Astrocyte (in vitro differentiated cells and primary cell): ENCODE results near the gene ADAD1. TPM values are rescaled to one million over a fixed set of nuclear protein-coding genes. Genes with fewer than 3 reads are reported as not detected.

ENCODE experiments used
- DNase-seq: peaks from one replicate; pipeline ENCODE4 v3.0.0-alpha.2; 2010; ENCODE audit warnings: low read depth
- FAIRE-seq: peaks from 2 replicates; lab custom pipeline; 2011; peaks lifted over from hg19 to GRCh38; lab: Jason Lieb, UNC
- H2AFZ ChIP-seq: 2 replicates; pipeline ENCODE4 v1.6.0; 2012; ENCODE audit warnings: low read depth, low read length, inconsistent platforms
- H3K27ac ChIP-seq: 2 replicates; pipeline ENCODE4 v1.5.1; 2011; ENCODE audit warnings: low read depth, low read length, inconsistent platforms
- H3K27me3 ChIP-seq: 2 replicates; pipeline ENCODE4 v1.6.0; 2011; ENCODE audit warnings: low read length, inconsistent platforms; ENCODE audit not compliant: insufficient read depth
- H3K36me3 ChIP-seq: 2 replicates; pipeline ENCODE4 v1.5.1; 2011; ENCODE audit warnings: low read length, inconsistent platforms; ENCODE audit not compliant: insufficient read depth
- H3K4me1 ChIP-seq: 2 replicates; pipeline ENCODE4 v1.5.1; 2011; ENCODE audit warnings: low read length, inconsistent platforms; ENCODE audit not compliant: insufficient read depth
- H3K4me2 ChIP-seq: 2 replicates; pipeline ENCODE4 v1.6.0; 2012; ENCODE audit warnings: low read length, inconsistent platforms
- H3K4me3 ChIP-seq: 2 replicates; pipeline ENCODE4 v1.5.1; 2011; ENCODE audit warnings: low read depth, mild to moderate bottlenecking, low read length, inconsistent platforms; ENCODE audit not compliant: insufficient read depth
- H3K79me2 ChIP-seq: 2 replicates; pipeline ENCODE4 v1.6.0; 2012; ENCODE audit warnings: mild to moderate bottlenecking, low read length, inconsistent platforms; ENCODE audit not compliant: insufficient read depth
- H3K9ac ChIP-seq: 2 replicates; pipeline ENCODE4 v1.6.0; 2012; ENCODE audit warnings: mild to moderate bottlenecking, low read length, inconsistent platforms
- H3K9me3 ChIP-seq: 2 replicates; pipeline ENCODE4 v1.5.1; 2012; ENCODE audit warnings: low read depth, mild to moderate bottlenecking, low read length, inconsistent platforms; ENCODE audit not compliant: insufficient read depth
- H4K20me1 ChIP-seq: 2 replicates; pipeline ENCODE4 v1.6.0; 2012; ENCODE audit warnings: low read length, inconsistent platforms; ENCODE audit not compliant: insufficient read depth
- H3K27ac Mint-ChIP-seq: one replicate; pipeline ENCODE4 v1.8.0; 2021; ENCODE audit warnings: mild to moderate bottlenecking, mixed read lengths; ENCODE audit not compliant: unreplicated experiment
- H3K27me3 Mint-ChIP-seq: one replicate; pipeline ENCODE4 v1.8.0; 2021; ENCODE audit warnings: low read depth, mixed read lengths; ENCODE audit not compliant: unreplicated experiment
- H3K36me3 Mint-ChIP-seq: one replicate; pipeline ENCODE4 v1.8.0; 2021; ENCODE audit warnings: low read depth, mixed read lengths; ENCODE audit not compliant: unreplicated experiment
- H3K4me1 Mint-ChIP-seq: one replicate; pipeline ENCODE4 v1.8.0; 2021; ENCODE audit warnings: low read depth, mixed read lengths; ENCODE audit not compliant: unreplicated experiment
- H3K4me3 Mint-ChIP-seq: one replicate; pipeline ENCODE4 v1.8.0; 2021; ENCODE audit warnings: mild to moderate bottlenecking, moderate library complexity, mixed read lengths; ENCODE audit not compliant: unreplicated experiment
- H3K9me3 Mint-ChIP-seq: one replicate; pipeline ENCODE4 v1.8.0; 2021; ENCODE audit warnings: mild to moderate bottlenecking, mixed read lengths; ENCODE audit not compliant: unreplicated experiment
- EZH2 ChIP-seq: IDR thresholded peaks from 2 replicates; pipeline ENCODE4 v1.6.1; 2012; ENCODE audit warnings: mild to moderate bottlenecking, low read length, inconsistent platforms; ENCODE audit not compliant: insufficient read depth
- total RNA-seq: library from RNA; stranded (reverse); gene quantifications from 2 replicates; pipeline ENCODE4 v1.2.1, GENCODE V29; 2021
- TF ChIP-seq, protein P1 (sequence below): IDR thresholded peaks from 2 replicates; pipeline ENCODE4 v1.5.1; 2011; ENCODE audit warnings: low read depth, mild to moderate bottlenecking, inconsistent platforms, low read length, moderate library complexity; ENCODE audit not compliant: insufficient read depth

ADAD1 gene
- total RNA-seq, 1 donor from 2014 or later: not detected

DNA sequence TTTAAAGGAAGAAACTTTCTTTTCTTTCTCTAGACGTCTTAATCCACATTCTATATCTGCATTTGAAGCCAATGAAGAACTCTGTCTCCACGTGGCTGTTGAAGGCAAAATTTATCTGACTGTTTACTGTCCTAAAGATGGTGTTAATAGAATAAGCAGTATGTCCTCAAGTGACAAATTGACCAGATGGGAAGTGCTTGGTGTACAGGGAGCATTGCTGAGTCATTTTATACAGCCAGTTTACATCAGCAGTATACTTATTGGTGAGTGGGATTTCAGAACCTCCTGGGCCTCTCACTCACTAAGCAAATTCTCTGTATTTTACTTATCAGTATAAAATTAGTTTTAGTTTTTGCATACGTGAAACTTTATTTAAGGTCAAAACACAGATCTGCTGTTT, 33.7 kb downstream of the ADAD1 start:
- Mint-ChIP-seq H3K9me3 (no peaks in the 10 kb centered on the region), H3K4me3 (no peak overlapping the region), H3K4me1 (peaks cover 1% of the 10 kb centered on the region), H3K36me3 (no peaks in the 10 kb centered on the region), H3K27ac (no peak overlapping the region), H3K27me3 (no peaks in the 10 kb centered on the region)
- no peaks in the 10 kb centered on the region for H3K27me3 ChIP-seq
- no peak overlapping the region for H3K27ac ChIP-seq
- H3K4me3 ChIP-seq: no peak overlapping the region
- H3K36me3 ChIP-seq: no peaks in the 10 kb centered on the region
- no peak for FAIRE-seq
- H3K9me3 ChIP-seq: no peaks in the 10 kb centered on the region
- H3K4me2 ChIP-seq: no peak overlapping the region
- no peak for DNase-seq
- no peak overlapping the region for H2AFZ ChIP-seq
- H3K79me2 ChIP-seq: no peaks in the 10 kb centered on the region
- no peaks in the 10 kb centered on the region for H4K20me1 ChIP-seq
- no peaks in the 10 kb centered on the region for H3K4me1 ChIP-seq
- no peak for TF ChIP-seq EZH2
- TF ChIP-seq, protein P1, sequence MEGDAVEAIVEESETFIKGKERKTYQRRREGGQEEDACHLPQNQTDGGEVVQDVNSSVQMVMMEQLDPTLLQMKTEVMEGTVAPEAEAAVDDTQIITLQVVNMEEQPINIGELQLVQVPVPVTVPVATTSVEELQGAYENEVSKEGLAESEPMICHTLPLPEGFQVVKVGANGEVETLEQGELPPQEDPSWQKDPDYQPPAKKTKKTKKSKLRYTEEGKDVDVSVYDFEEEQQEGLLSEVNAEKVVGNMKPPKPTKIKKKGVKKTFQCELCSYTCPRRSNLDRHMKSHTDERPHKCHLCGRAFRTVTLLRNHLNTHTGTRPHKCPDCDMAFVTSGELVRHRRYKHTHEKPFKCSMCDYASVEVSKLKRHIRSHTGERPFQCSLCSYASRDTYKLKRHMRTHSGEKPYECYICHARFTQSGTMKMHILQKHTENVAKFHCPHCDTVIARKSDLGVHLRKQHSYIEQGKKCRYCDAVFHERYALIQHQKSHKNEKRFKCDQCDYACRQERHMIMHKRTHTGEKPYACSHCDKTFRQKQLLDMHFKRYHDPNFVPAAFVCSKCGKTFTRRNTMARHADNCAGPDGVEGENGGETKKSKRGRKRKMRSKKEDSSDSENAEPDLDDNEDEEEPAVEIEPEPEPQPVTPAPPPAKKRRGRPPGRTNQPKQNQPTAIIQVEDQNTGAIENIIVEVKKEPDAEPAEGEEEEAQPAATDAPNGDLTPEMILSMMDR: no peak
- H3K9ac ChIP-seq: no peak overlapping the region

DNA sequence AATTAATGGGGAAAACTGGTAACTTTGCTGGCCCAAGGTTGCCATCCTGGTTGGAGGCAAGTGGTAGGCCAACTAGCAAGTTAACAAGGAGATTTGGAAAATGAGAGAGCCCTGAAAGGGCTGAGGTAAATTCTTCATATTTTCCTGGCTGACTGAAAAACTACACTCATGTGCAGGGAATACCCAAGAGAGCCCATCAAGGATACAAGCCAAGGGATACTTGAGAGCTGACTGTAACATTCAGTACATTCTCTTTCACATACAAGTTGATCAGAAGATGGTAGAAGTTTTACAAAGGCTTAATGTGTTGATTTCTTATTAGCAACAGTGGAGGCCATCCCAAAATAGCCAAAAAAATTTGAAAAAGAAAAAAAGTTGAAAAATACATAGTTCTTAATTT, 44.4 kb downstream of the ADAD1 start:
- H3K9me3 Mint-ChIP-seq: no peaks in the 10 kb centered on the region
- no peak overlapping the region for H3K27ac Mint-ChIP-seq
- TF ChIP-seq, protein P1: no peak
- TF ChIP-seq EZH2: no peak
- no peaks in the 10 kb centered on the region for H3K4me1 Mint-ChIP-seq
- no peaks in the 10 kb centered on the region for H3K27me3 Mint-ChIP-seq
- H3K4me3 Mint-ChIP-seq: no peak overlapping the region
- FAIRE-seq (no peak), DNase-seq (no peak)
- Histone ChIP-seq H4K20me1 (no peaks in the 10 kb centered on the region), H3K4me3 (no peak overlapping the region), H3K36me3 (no peaks in the 10 kb centered on the region), H3K4me2 (no peak overlapping the region), H2AFZ (no peak overlapping the region), H3K9me3 (no peaks in the 10 kb centered on the region), H3K9ac (no peak overlapping the region), H3K27me3 (no peaks in the 10 kb centered on the region), H3K79me2 (no peaks in the 10 kb centered on the region), H3K4me1 (no peaks in the 10 kb centered on the region), H3K27ac (no peak overlapping the region)
- no peaks in the 10 kb centered on the region for H3K36me3 Mint-ChIP-seq

DNA sequence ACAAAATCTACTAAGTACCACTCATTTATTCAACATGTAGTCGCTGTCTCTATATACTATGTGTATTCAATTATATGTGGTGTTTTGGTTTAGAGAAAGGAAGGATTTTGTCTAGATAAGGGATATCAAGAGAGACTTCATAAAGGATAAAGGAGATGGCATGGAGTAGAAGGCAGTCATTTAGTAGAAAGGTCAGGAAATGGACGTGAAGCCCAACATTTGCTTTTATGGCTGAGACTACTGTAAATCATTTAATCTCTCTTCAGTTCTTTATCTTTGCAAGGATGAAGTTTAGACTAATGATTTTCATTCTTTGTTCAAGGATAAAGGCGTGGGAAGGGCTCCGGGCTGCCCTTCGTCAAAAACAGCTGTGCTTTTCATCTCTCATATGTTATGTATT, 52.5 kb downstream of the ADAD1 start:
- Histone ChIP-seq H3K9me3 (no peaks in the 10 kb centered on the region), H3K4me1 (no peaks in the 10 kb centered on the region), H2AFZ (no peak overlapping the region), H3K27me3 (no peaks in the 10 kb centered on the region), H3K4me2 (no peak overlapping the region), H3K36me3 (no peaks in the 10 kb centered on the region), H3K27ac (no peak overlapping the region), H3K9ac (no peak overlapping the region), H3K4me3 (no peak overlapping the region), H3K79me2 (no peaks in the 10 kb centered on the region), H4K20me1 (no peaks in the 10 kb centered on the region)
- Mint-ChIP-seq H3K27me3 (no peaks in the 10 kb centered on the region), H3K4me3 (no peak overlapping the region), H3K9me3 (no peaks in the 10 kb centered on the region), H3K36me3 (no peaks in the 10 kb centered on the region), H3K4me1 (no peaks in the 10 kb centered on the region), H3K27ac (no peak overlapping the region)
- no peak for DNase-seq
- TF ChIP-seq EZH2: no peak
- TF ChIP-seq, protein P1: no peak
- FAIRE-seq: no peak
